AG04450 (cell line): ENCODE results near the gene MSI2. TPM values are rescaled to one million over a fixed set of nuclear protein-coding genes. Genes with fewer than 3 reads are reported as not detected.

ENCODE experiments used
- CTCF ChIA-PET: fragments of 300-600, 350-600 bp; formaldehyde crosslinking; extraction: SDS; loops from one replicate; lab custom pipeline; 2022; ENCODE audit warnings: antibody characterized with exemption, inconsistent platforms; lab: Charles Lee
- POLR2A ChIA-PET: fragments of 350-600 bp; formaldehyde crosslinking; extraction: SDS; loops from one replicate; lab custom pipeline; 2021; ENCODE audit warnings: antibody characterized with exemption, inconsistent platforms; lab: Yijun Ruan, JAX
- DNase-seq: peaks from one replicate; pipeline ENCODE4 v3.0.0-alpha.2; 2011; ENCODE audit warnings: low read depth, low spot score
- H3K27ac ChIP-seq: one replicate; pipeline ENCODE4 v1.5.1; 2012; ENCODE audit warnings: low read depth, low read length, control low read depth
- H3K27me3 ChIP-seq: one replicate; pipeline ENCODE4 v1.6.0; 2012; ENCODE audit warnings: low read length; ENCODE audit not compliant: control insufficient read depth, insufficient read depth
- H3K4me3 ChIP-seq: 2 replicates; pipeline ENCODE4 v1.5.1; 2011; ENCODE audit warnings: mild to moderate bottlenecking, low read depth, low read length, control low read depth
- H3K9me3 ChIP-seq: 2 replicates; pipeline ENCODE4 v1.5.1; 2012; ENCODE audit warnings: low read length; ENCODE audit not compliant: control insufficient read depth, insufficient read depth
- CTCF ChIP-seq: IDR thresholded peaks from 2 replicates; pipeline ENCODE4 v1.5.1; 2011; ENCODE audit warnings: low read depth, low read length, control low read depth, inconsistent platforms
- polyA plus RNA-seq: library from polyadenylated mRNA; depleted of rRNA; stranded (reverse); fragments of >200 nt; gene quantifications from 2 replicates; pipeline ENCODE4 v1.2.3, GENCODE V29; 2011

Gene MSI2
- polyA plus RNA-seq, 1 experiment = 26.2 TPM

GRCh38 chr17:57608369-57609124, 352.2 kb downstream of the MSI2 start:
- ChIA-PET CTCF (interaction anchor here (0.6 to 5.2 kb wide), 3 partner anchors 11 to 219 kb away, joined by 3 to 26 read pairs (median 20); no protein-coding TSS in a partner anchor), POLR2A (no interaction called here)
- no peak for DNase-seq
- no peak overlapping the region for H3K27ac ChIP-seq
- no peaks in the 10 kb centered on the region for H3K9me3 ChIP-seq
- no peak for TF ChIP-seq CTCF
- no peaks in the 10 kb centered on the region for H3K27me3 ChIP-seq
- H3K4me3 ChIP-seq = no peak overlapping the region

GRCh38 chr17:57609125-57609877, 353.0 kb downstream of the MSI2 start:
- TF ChIP-seq CTCF = no peak
- ChIA-PET POLR2A (no interaction called here), CTCF (interaction anchor here (1.1 kb wide), 1 partner anchor 11 kb away, joined by 4 read pairs; no protein-coding TSS in a partner anchor)
- H3K4me3 ChIP-seq = no peak overlapping the region
- DNase-seq = no peak
- H3K27me3 ChIP-seq = no peaks in the 10 kb centered on the region
- H3K27ac ChIP-seq = no peak overlapping the region
- H3K9me3 ChIP-seq = no peaks in the 10 kb centered on the region

DNA sequence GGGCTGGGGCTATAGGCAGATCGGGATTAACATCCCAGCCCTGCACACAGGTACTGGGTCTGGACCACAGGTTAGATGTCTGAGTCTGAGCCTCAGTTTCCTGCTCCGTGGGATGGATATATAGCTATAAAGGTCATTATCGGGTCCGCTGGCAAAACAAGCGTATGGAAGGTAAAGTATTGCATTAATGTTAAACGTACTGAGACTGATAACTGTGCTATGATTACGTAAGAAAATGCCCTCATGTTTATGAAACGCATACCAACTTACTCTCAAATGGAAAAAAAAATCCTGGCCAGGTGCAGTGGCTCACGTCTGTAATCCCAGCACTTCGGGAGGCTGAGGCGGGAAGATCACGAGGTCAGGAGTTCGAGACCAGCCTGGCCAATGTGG, 353.6 kb downstream of the MSI2 start:
- H3K9me3 ChIP-seq = no peaks in the 10 kb centered on the region
- POLR2A ChIA-PET = no interaction called here
- no peak overlapping the region for H3K4me3 ChIP-seq
- TF ChIP-seq CTCF = no peak
- DNase-seq = no peak
- H3K27me3 ChIP-seq = no peaks in the 10 kb centered on the region
- CTCF ChIA-PET = interaction anchor here (1.1 kb wide), 1 partner anchor 12 kb away, joined by 4 read pairs; no protein-coding TSS in a partner anchor
- H3K27ac ChIP-seq = no peak overlapping the region

- ChIA-PET CTCF (interaction anchor here (1.0 to 1.2 kb wide), 3 partner anchors 14 to 369 kb away, joined by 3 to 4 read pairs (median 4); no protein-coding TSS in a partner anchor), POLR2A (no interaction called here)
- no peak for TF ChIP-seq CTCF
- no peak overlapping the region for H3K27ac ChIP-seq
- H3K9me3 ChIP-seq = peaks cover under 1% of the 10 kb centered on the region; the same call in 1 of the 2 replicates
- no peak overlapping the region for H3K4me3 ChIP-seq
- DNase-seq = no peak
- no peaks in the 10 kb centered on the region for H3K27me3 ChIP-seq
Observed at GRCh38 chr17:57612202-57613071, 356.1 kb downstream of the MSI2 start.
